Gastrocnemius medialis (tissue), 4 donors: ENCODE data around the gene MARCHF6. TPM values are rescaled to one million over a fixed set of nuclear protein-coding genes. Genes with fewer than 3 reads are reported as not detected.
A peak's percentile ranks its signal among the peaks of the same experiment; 100 is the strongest.
"Not testable (repeated sequence)": the region's sequence is repeated elsewhere in the genome, so short reads cannot be mapped to it uniquely, and the experiment has no call there.

Source experiments
- ATAC-seq, 2 donors: fragments of 150-250 bp; one replicate each; pipeline ENCODE4 v1.9.1; 2016
- DNase-seq, 2 donors: peaks; one replicate each; pipeline ENCODE4 v3.0.0-alpha.2; 2019
- H3K27ac ChIP-seq, 4 donors: fragments of 200-600 bp; sonication (generic); 1 replicate in 1 of 4; 2 replicates in 3 of 4; pipeline ENCODE4 v1.5.1; 2016 to 2018; ENCODE audit warnings: mild to moderate bottlenecking in 2 of 4, moderate library complexity in 1 of 4
- H3K27me3 ChIP-seq, 3 donors: fragments of 200-600 bp; sonication (generic) in 2 of 3; 1 replicate in 1 of 3; 2 replicates in 2 of 3; pipeline versions ENCODE4 v1.5.1 to v1.6.0; 2016 to 2019; ENCODE audit warnings: mild to moderate bottlenecking in 1 of 3, moderate library complexity in 1 of 3
- H3K36me3 ChIP-seq, 2 donors: fragments of 200-600 bp; sonication (generic) in 1 of 2; one replicate each; pipeline ENCODE4 v1.5.1; 2017 to 2018
- H3K4me1 ChIP-seq, 2 donors: fragments of 200-600 bp; sonication (generic) in 1 of 2; one replicate each; pipeline ENCODE4 v1.5.1; 2016 to 2017; ENCODE audit warnings: mild to moderate bottlenecking in 2 of 2
- H3K4me3 ChIP-seq, 4 donors: fragments of 200-600 bp; sonication (generic) in 3 of 4; 1 replicate in 1 of 4; 2 replicates in 3 of 4; pipeline ENCODE4 v1.5.1; 2016 to 2019; ENCODE audit warnings: mild to moderate bottlenecking in 2 of 4
- H3K9me3 ChIP-seq, 3 donors: fragments of 200-600 bp; sonication (generic) in 2 of 3; 1 replicate in 1 of 3; 2 replicates in 2 of 3; pipeline ENCODE4 v1.5.1; 2016 to 2019
- CTCF ChIP-seq, 5 experiments: fragments of 450-650 bp in 3 of 5; fragments of 200-600 bp in 2 of 5; sonication (generic) in 2 of 5; IDR thresholded peaks in 4 of 5; conservative IDR thresholded peaks in 1 of 5; 1 replicate in 4 of 5; 2 replicates in 1 of 5; pipeline ENCODE4 v1.5.1; 2016 to 2019; ENCODE audit warnings: antibody characterized with exemption in 5 of 5, mild to moderate bottlenecking in 3 of 5, moderate library complexity in 3 of 5
- POLR2A ChIP-seq, 2 donors: fragments of 450-650 bp; IDR thresholded peaks; one replicate each; pipeline ENCODE4 v1.6.1; 2017; ENCODE audit warnings: antibody characterized with exemption in 2 of 2, mild to moderate bottlenecking in 2 of 2, moderate library complexity in 2 of 2
- in situ Hi-C, 4 donors: fragments of 200-750 bp; cut with MboI; loops; one replicate each; pipeline versions ENCODE4 v1.15.0 to v1.8.0; 2017; ENCODE audit warnings: low sequenced_read_pairs in 4 of 4
- intact Hi-C: fragments of 100-400 bp; cut with DNase I; formaldehyde crosslinking; loops from one replicate; pipeline ENCODE4 v1.15.1; 2023; ENCODE audit warnings: low total_unique reads
- total RNA-seq, 4 donors: library from RNA; depleted of rRNA; stranded (reverse); fragments of >200 nt; gene quantifications; one replicate each; pipeline versions ENCODE4 v1.1.0 to v1.2.3, GENCODE V29; 2016

Gene MARCHF6
- total RNA-seq, 4 donors from 2014 or later = 139 to 173 (median 146) TPM

- in situ Hi-C loops (no loop called here), intact Hi-C loops (no loop called here)
- TF ChIP-seq CTCF (IDR thresholded peaks at IDR 0.05 in 4 of 5, conservative IDR thresholded peaks at IDR 0.05 in 1 of 5) (no peak), POLR2A (IDR thresholded peaks at IDR 0.05) (no peak)
- Histone ChIP-seq H3K36me3 (no peaks in the 10 kb centered on the region), H3K4me1 (peaks cover 64 to 77% of the 10 kb centered on the region in 2 donors), H3K27ac (peak overlapping the region; percentile 44 to 72 (median 56)), H3K9me3 (no peaks in the 10 kb centered on the region), H3K27me3 (no peaks in the 10 kb centered on the region), H3K4me3 (no peak overlapping the region)
- ATAC-seq (no peak), DNase-seq (no peak)
These were observed 20.8 kb downstream of the MARCHF6 start for GRCh38 chr5:10374046-10375022.

- H3K4me3 ChIP-seq, H3K27me3 ChIP-seq, intact Hi-C loops, H3K9me3 ChIP-seq, DNase-seq, in situ Hi-C loops, ATAC-seq, H3K36me3 ChIP-seq: not testable (repeated sequence)
- Histone ChIP-seq H3K4me1 (peaks cover 63 to 69% of the 10 kb centered on the region in 2 donors), H3K27ac (peak overlapping the region in 1 of 4 donors; percentile 72)
These were observed 21.7 kb downstream of the MARCHF6 start for GRCh38 chr5:10375146-10375545.

GRCh38 chr5:10376544-10376943, 23.0 kb downstream of the MARCHF6 start:
- DNase-seq = no peak
- intact Hi-C loops (no loop called here), in situ Hi-C loops (no loop called here)
- no peaks in the 10 kb centered on the region for H3K27me3 ChIP-seq
- no peaks in the 10 kb centered on the region for H3K9me3 ChIP-seq
- H3K36me3 ChIP-seq = peaks cover 0 to under 1% of the 10 kb centered on the region in 2 donors
- TF ChIP-seq CTCF (IDR thresholded peaks at IDR 0.05 in 4 of 5, conservative IDR thresholded peaks at IDR 0.05 in 1 of 5) = no peak
- TF ChIP-seq POLR2A (IDR thresholded peaks at IDR 0.05) = no peak
- no peak overlapping the region for H3K4me3 ChIP-seq
- H3K27ac ChIP-seq = peak overlapping the region; percentile 33 to 73 (median 50)
- peaks cover 49 to 57% of the 10 kb centered on the region in 2 donors for H3K4me1 ChIP-seq
- no peak for ATAC-seq

- H3K4me3 ChIP-seq = no peak overlapping the region
- in situ Hi-C loops (no loop called here), intact Hi-C loops (no loop called here)
- TF ChIP-seq POLR2A (IDR thresholded peaks at IDR 0.05) (no peak), CTCF (IDR thresholded peaks at IDR 0.05 in 4 of 5, conservative IDR thresholded peaks at IDR 0.05 in 1 of 5) (no peak)
- no peak for ATAC-seq
- no peaks in the 10 kb centered on the region for H3K27me3 ChIP-seq
- H3K9me3 ChIP-seq = no peaks in the 10 kb centered on the region
- H3K36me3 ChIP-seq = peaks cover 0 to 6% of the 10 kb centered on the region in 2 donors
- H3K27ac ChIP-seq = peak overlapping the region; percentile 33 to 73 (median 50)
- no peak for DNase-seq
- H3K4me1 ChIP-seq = peaks cover 44 to 51% of the 10 kb centered on the region in 2 donors
These were observed 23.6 kb downstream of the MARCHF6 start for GRCh38 chr5:10377081-10377480.

GRCh38 chr5:10381803-10382202, 28.3 kb downstream of the MARCHF6 start:
- Histone ChIP-seq H3K36me3 (peaks cover 0 to 7% of the 10 kb centered on the region in 2 donors), H3K4me1 (peaks cover 16 to 38% of the 10 kb centered on the region in 2 donors)

More at GRCh38 chr5:10381803-10382202, 28.3 kb downstream of the MARCHF6 start:
- in situ Hi-C loops (no loop called here), intact Hi-C loops (no loop called here)
- ATAC-seq = no peak
- H3K27me3 ChIP-seq = no peaks in the 10 kb centered on the region
- H3K4me3 ChIP-seq = no peak overlapping the region
- H3K27ac ChIP-seq = no peak overlapping the region
- TF ChIP-seq CTCF (IDR thresholded peaks at IDR 0.05 in 4 of 5, conservative IDR thresholded peaks at IDR 0.05 in 1 of 5) (no peak), POLR2A (IDR thresholded peaks at IDR 0.05) (no peak)
- DNase-seq = no peak
- H3K9me3 ChIP-seq = no peaks in the 10 kb centered on the region
